Left ventricle myocardium inferior (tissue), 1 donor: ENCODE data around the gene ADAMTSL1. TPM values are rescaled to one million over a fixed set of nuclear protein-coding genes. Genes with fewer than 3 reads are reported as not detected.
A peak's percentile ranks its signal among the peaks of the same experiment; 100 is the strongest.

Source experiments
- DNase-seq: peaks from one replicate; pipeline ENCODE4 v3.0.0-alpha.2; 2020
- H3K27ac ChIP-seq: fragments of 200-600 bp; replicated peaks from 2 replicates; pipeline ENCODE4 v1.8.0; 2021
- H3K27me3 ChIP-seq: fragments of 200-600 bp; 2 replicates; pipeline ENCODE4 v1.8.0; 2021; ENCODE audit warnings: low read depth
- H3K36me3 ChIP-seq: fragments of 200-600 bp; 2 replicates; pipeline ENCODE4 v1.8.0; 2021
- H3K4me1 ChIP-seq: fragments of 200-600 bp; 2 replicates; pipeline ENCODE4 v1.8.0; 2021
- H3K4me3 ChIP-seq: fragments of 200-600 bp; 2 replicates; pipeline ENCODE4 v1.8.0; 2021; ENCODE audit warnings: mild to moderate bottlenecking, moderate library complexity
- H3K9me3 ChIP-seq: fragments of 200-600 bp; replicated peaks from 2 replicates; pipeline ENCODE4 v1.8.0; 2021
- intact Hi-C: fragments of 100-400 bp; cut with micrococcal nuclease; formaldehyde crosslinking; loops from one replicate; pipeline ENCODE4 v1.11.0; 2022
- total RNA-seq: library from RNA; stranded (reverse); fragmentation: NEBNext Ultra II Directional; extraction: Animal tissue kit (Norgen Biotek cat#: 25700); gene quantifications from one replicate; pipeline ENCODE4 v1.2.1, GENCODE V29; 2021
- TF ChIP-seq, protein P1 (sequence below): fragments of 200-600 bp; IDR thresholded peaks from 2 replicates; pipeline ENCODE4 v1.8.0; 2021; ENCODE audit warnings: antibody characterized with exemption, mild to moderate bottlenecking, borderline replicate concordance
- donor health status: DM: no; HTN: yes; CAD: no; lungs with severe emphysema.

The ADAMTSL1 gene
- total RNA-seq, 1 donor from 2014 or later, result 1.7 TPM

DNA sequence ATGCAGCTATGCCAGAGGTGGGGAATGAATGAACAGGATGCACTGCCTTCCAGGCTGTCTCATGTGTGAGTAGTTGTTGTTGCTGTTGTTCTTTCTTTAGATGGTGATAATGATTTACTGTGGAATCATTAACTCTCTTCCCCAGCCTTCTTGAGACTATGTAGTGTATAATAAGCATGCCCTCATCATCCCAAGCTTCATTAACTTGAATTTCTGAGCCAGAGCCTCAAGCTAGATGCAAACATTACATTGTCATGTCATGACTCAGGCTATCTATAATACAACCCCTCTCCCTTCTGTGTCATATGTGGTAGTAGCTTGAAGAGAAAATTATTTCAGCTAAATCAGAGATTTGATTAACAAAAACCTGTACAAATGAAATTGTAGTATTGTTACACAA is 10.0 kb upstream of the ADAMTSL1 start:
- no peak overlapping the region for H3K4me3 ChIP-seq
- DNase-seq, result no peak
- no peak overlapping the region for H3K27ac ChIP-seq
- no peaks in the 10 kb centered on the region for H3K27me3 ChIP-seq
- peaks cover 3% of the 10 kb centered on the region for H3K9me3 ChIP-seq
- intact Hi-C loops, result no loop called here
- no peaks in the 10 kb centered on the region for H3K4me1 ChIP-seq
- no peaks in the 10 kb centered on the region for H3K36me3 ChIP-seq
- TF ChIP-seq, protein P1, sequence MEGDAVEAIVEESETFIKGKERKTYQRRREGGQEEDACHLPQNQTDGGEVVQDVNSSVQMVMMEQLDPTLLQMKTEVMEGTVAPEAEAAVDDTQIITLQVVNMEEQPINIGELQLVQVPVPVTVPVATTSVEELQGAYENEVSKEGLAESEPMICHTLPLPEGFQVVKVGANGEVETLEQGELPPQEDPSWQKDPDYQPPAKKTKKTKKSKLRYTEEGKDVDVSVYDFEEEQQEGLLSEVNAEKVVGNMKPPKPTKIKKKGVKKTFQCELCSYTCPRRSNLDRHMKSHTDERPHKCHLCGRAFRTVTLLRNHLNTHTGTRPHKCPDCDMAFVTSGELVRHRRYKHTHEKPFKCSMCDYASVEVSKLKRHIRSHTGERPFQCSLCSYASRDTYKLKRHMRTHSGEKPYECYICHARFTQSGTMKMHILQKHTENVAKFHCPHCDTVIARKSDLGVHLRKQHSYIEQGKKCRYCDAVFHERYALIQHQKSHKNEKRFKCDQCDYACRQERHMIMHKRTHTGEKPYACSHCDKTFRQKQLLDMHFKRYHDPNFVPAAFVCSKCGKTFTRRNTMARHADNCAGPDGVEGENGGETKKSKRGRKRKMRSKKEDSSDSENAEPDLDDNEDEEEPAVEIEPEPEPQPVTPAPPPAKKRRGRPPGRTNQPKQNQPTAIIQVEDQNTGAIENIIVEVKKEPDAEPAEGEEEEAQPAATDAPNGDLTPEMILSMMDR, result no peak

DNA sequence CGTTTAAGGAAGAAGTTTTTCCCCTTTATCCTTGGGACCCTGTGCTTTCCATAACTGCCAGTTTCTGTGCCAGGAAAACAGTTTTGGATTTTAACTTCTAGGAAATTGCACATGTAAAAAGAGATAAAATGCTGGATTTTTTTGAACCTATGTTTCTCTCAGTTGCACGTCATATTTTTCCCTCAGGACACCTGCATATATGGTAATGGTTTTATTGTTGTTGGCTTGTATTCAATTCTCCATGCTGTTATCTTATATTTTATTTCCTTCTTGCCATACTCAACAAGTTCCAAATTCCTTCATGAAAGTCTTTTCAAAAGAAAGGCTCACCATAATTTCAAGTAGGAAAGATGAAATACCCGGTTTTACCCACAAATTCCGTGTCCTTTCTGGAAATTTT is 7.9 kb upstream of the ADAMTSL1 start:
- Histone ChIP-seq H3K4me3 (no peak overlapping the region), H3K27ac (no peak overlapping the region), H3K27me3 (no peaks in the 10 kb centered on the region), H3K9me3 (peaks cover 15% of the 10 kb centered on the region), H3K36me3 (no peaks in the 10 kb centered on the region), H3K4me1 (no peaks in the 10 kb centered on the region)
- TF ChIP-seq, protein P1, result no peak
- DNase-seq, result no peak
- intact Hi-C loops, result no loop called here

DNA sequence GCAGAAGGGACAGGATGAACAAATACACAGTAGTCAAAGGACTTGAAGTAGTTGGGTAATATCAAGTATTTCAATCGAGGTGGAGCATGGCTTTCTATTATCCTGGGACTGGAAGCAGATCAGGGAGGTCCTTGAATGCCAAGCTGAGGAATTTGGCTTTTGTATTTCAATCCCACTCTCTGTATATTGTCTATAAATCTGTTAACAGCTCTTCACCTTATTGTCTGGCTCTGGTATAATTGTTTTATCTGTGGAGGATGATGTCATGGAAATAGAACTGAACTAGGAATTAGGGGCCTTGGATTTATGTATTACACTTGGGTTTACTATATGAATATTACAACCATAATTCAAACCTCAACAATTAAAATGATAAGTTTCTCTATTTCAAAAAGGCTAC is 6.3 kb upstream of the ADAMTSL1 start:
- no peaks in the 10 kb centered on the region for H3K36me3 ChIP-seq
- H3K27me3 ChIP-seq, result no peaks in the 10 kb centered on the region
- H3K4me3 ChIP-seq, result no peak overlapping the region
- intact Hi-C loops, result no loop called here
- TF ChIP-seq, protein P1, result no peak
- H3K27ac ChIP-seq, result no peak overlapping the region
- no peak for DNase-seq
- H3K4me1 ChIP-seq, result peaks cover 10% of the 10 kb centered on the region
- H3K9me3 ChIP-seq, result peaks cover 15% of the 10 kb centered on the region

DNA sequence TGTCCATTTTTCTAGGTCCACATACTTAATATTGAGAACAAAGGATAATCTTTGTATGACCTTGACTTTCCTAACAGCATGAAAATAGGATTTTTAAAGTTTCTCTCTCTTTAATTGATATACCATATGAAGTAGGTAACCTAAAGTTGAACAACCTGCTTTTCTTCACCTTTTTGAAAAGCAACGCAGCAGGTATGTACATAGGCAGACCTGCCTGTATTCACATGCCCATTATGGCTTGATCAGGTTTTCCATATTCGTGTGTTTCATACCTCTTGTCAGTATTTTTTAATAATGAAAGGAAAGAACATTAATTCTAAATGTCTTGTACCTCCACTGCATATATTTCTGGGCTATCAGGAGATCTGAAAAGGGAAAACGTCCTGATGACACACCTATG is 1.5 kb upstream of the ADAMTSL1 start:
- Histone ChIP-seq H3K27ac (no peak overlapping the region), H3K36me3 (no peaks in the 10 kb centered on the region), H3K4me3 (no peak overlapping the region), H3K27me3 (no peaks in the 10 kb centered on the region), H3K9me3 (peaks cover 15% of the 10 kb centered on the region), H3K4me1 (peaks cover 31% of the 10 kb centered on the region)
- intact Hi-C loops, result no loop called here
- no peak for DNase-seq
- TF ChIP-seq, protein P1, result no peak

DNA sequence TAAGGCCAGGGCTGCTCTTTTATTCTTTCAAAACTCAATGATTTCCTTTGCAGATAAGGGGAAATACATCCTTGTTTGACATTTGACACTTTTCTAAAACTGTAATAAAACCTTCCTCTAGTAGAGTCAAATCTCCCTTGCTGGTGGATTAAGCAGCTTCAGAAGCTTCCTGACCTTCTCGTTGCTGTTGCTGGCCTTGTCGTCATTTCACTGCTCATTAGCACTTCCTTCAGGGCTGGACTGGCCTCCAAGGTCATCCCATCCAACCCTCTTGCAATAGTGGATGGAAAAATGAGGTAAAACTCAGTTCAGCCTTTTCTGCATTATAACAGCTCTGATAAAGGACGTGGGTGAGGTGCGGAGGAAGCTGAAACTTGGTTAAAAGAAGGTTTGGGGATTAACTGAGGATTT is 1.1 kb upstream of the ADAMTSL1 start:
- H3K4me1 ChIP-seq, result peaks cover 31% of the 10 kb centered on the region
- TF ChIP-seq, protein P1, result no peak
- no peak for DNase-seq
- no peak overlapping the region for H3K4me3 ChIP-seq
- H3K9me3 ChIP-seq, result peaks cover 15% of the 10 kb centered on the region
- intact Hi-C loops, result no loop called here
- no peak overlapping the region for H3K27ac ChIP-seq
- no peaks in the 10 kb centered on the region for H3K27me3 ChIP-seq
- no peaks in the 10 kb centered on the region for H3K36me3 ChIP-seq

DNA sequence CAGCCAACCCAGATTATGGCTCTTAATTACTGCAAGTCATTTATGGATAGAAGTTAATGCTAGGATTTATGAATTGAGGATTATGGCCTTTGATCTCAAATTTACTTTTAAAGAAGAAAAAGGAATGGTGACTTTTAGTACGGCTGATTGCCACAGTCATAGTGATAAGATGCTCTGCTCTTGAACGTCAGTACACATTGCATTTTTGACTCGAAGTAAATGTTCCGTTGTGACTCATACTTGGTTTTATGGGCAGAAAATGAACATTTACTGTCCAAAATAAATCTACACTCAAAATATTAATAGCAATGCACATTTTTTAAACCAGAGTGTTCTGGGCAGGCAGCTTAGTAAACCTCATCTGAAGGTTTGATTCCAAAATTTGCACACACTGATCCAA is 830 bp downstream of the ADAMTSL1 start:
- peak overlapping the region; percentile 57 for H3K4me3 ChIP-seq
- H3K4me1 ChIP-seq, result peaks cover 31% of the 10 kb centered on the region
- H3K9me3 ChIP-seq, result peaks cover 4% of the 10 kb centered on the region
- TF ChIP-seq, protein P1, result no peak
- no peak overlapping the region for H3K27ac ChIP-seq
- no peaks in the 10 kb centered on the region for H3K36me3 ChIP-seq
- H3K27me3 ChIP-seq, result no peaks in the 10 kb centered on the region
- no peak for DNase-seq
- intact Hi-C loops, result no loop called here
